OCI-LY3 (cell line): ENCODE results near the gene MAP2K1.

Source experiments
- H2AFZ ChIP-seq: fragments of 200-600, 300-600 bp; shearing (Covaris generic); 2 replicates; pipeline ENCODE4 v1.6.0; 2014; ENCODE audit warnings: antibody characterized with exemption, low read depth, low read length
- H3K27ac ChIP-seq: fragments of 200-600, 300-600 bp; sonication (generic); 2 replicates; pipeline ENCODE4 v1.5.1; 2014; ENCODE audit warnings: mild to moderate bottlenecking, low read length, moderate library complexity, mixed read lengths
- H3K27me3 ChIP-seq: fragments of 200-600, 300-600 bp; sonication (generic); 2 replicates; pipeline ENCODE4 v1.6.1; 2014; ENCODE audit warnings: low read depth, low read length, mixed read lengths
- H3K36me3 ChIP-seq: fragments of 200-600, 300-600 bp; sonication (generic); replicated peaks from 2 replicates; pipeline ENCODE3; 2014; ENCODE audit warnings: low read depth, low read length, mixed read lengths
- H3K4me1 ChIP-seq: fragments of 300-600, 200-600 bp; sonication (generic); 2 replicates; pipeline ENCODE4 v1.6.1; 2014; ENCODE audit warnings: low read length, mixed read lengths
- H3K4me2 ChIP-seq: fragments of 200-600, 300-600 bp; sonication (generic); 2 replicates; pipeline ENCODE4 v1.6.1; 2014; ENCODE audit warnings: low read length, mixed read lengths
- H3K4me3 ChIP-seq: fragments of 300-600, 200-600 bp; sonication (generic); 2 replicates; pipeline ENCODE4 v1.5.1; 2014; ENCODE audit warnings: antibody characterized with exemption, mild to moderate bottlenecking, low read length, moderate library complexity
- H3K79me2 ChIP-seq: fragments of 300-600, 200-600 bp; shearing (Covaris generic); 2 replicates; pipeline ENCODE4 v1.6.1; 2014; ENCODE audit warnings: mild to moderate bottlenecking, low read length, mixed read lengths
- H3K9ac ChIP-seq: fragments of 300-600, 200-600 bp; shearing (Covaris generic); 2 replicates; pipeline ENCODE4 v1.6.0; 2014; ENCODE audit warnings: mild to moderate bottlenecking, low read length, moderate library complexity
- H3K9me3 ChIP-seq: fragments of 200-600, 300-600 bp; shearing (Covaris generic); 2 replicates; pipeline ENCODE4 v1.6.1; 2014; ENCODE audit warnings: low read length, mixed read lengths; ENCODE audit not compliant: insufficient read depth
- H4K20me1 ChIP-seq: fragments of 200-600, 300-600 bp; sonication (generic); 2 replicates; pipeline ENCODE4 v1.6.1; 2016; ENCODE audit warnings: low read length, mixed read lengths; ENCODE audit not compliant: insufficient read depth
- EZH2phosphoT487 ChIP-seq: fragments of 200-600 bp; shearing (Covaris generic); IDR thresholded peaks from 2 replicates; pipeline ENCODE4 v1.6.1; 2018; ENCODE audit warnings: antibody characterized with exemption, mixed run types, low read depth
- TF ChIP-seq, protein P1 (sequence below): fragments of 200-600, 300-600 bp; sonication (generic); IDR thresholded peaks from 2 replicates; pipeline ENCODE4 v1.5.1; 2014; ENCODE audit warnings: antibody characterized with exemption, low read length, low read depth

MAP2K1 gene

DNA sequence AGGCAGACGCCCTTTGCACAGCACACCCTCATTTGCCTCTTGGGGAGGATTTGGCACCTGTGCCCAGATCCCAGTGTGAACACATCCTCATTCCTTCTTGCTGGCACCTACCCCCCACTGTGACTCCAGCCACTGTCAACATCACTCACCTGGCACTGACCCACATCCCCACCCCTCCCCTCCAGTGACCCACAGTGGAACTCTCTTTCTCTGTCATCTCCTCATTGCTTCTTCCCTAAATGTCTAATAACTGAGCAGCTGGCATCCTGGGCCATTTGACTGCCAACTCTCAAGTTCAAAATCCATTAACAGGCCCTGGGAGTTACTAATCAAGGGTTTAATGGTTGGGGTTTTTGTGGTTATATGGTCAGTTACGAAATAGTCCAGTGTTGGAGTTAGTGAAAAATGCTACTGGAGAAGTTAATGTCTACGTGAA lies 96.4 kb downstream of the MAP2K1 start:
- no peak overlapping the region for H3K9ac ChIP-seq
- no peak overlapping the region for H3K4me3 ChIP-seq
- H3K27me3 ChIP-seq: no peaks in the 10 kb centered on the region
- H4K20me1 ChIP-seq: peaks cover 28% of the 10 kb centered on the region
- TF ChIP-seq, protein P1, sequence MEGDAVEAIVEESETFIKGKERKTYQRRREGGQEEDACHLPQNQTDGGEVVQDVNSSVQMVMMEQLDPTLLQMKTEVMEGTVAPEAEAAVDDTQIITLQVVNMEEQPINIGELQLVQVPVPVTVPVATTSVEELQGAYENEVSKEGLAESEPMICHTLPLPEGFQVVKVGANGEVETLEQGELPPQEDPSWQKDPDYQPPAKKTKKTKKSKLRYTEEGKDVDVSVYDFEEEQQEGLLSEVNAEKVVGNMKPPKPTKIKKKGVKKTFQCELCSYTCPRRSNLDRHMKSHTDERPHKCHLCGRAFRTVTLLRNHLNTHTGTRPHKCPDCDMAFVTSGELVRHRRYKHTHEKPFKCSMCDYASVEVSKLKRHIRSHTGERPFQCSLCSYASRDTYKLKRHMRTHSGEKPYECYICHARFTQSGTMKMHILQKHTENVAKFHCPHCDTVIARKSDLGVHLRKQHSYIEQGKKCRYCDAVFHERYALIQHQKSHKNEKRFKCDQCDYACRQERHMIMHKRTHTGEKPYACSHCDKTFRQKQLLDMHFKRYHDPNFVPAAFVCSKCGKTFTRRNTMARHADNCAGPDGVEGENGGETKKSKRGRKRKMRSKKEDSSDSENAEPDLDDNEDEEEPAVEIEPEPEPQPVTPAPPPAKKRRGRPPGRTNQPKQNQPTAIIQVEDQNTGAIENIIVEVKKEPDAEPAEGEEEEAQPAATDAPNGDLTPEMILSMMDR: no peak
- TF ChIP-seq EZH2phosphoT487: no peak
- no peaks in the 10 kb centered on the region; the same call in 1 of the 2 replicates for H3K79me2 ChIP-seq
- 0 out of 2 replicates have a peak, but pooled peaks cover 4% of the 10 kb centered on the region for H3K4me1 ChIP-seq
- H2AFZ ChIP-seq: no peak overlapping the region
- H3K4me2 ChIP-seq: no peak overlapping the region
- no peaks in the 10 kb centered on the region for H3K9me3 ChIP-seq
- H3K36me3 ChIP-seq: peaks cover 43% of the 10 kb centered on the region
- H3K27ac ChIP-seq: no peak overlapping the region

DNA sequence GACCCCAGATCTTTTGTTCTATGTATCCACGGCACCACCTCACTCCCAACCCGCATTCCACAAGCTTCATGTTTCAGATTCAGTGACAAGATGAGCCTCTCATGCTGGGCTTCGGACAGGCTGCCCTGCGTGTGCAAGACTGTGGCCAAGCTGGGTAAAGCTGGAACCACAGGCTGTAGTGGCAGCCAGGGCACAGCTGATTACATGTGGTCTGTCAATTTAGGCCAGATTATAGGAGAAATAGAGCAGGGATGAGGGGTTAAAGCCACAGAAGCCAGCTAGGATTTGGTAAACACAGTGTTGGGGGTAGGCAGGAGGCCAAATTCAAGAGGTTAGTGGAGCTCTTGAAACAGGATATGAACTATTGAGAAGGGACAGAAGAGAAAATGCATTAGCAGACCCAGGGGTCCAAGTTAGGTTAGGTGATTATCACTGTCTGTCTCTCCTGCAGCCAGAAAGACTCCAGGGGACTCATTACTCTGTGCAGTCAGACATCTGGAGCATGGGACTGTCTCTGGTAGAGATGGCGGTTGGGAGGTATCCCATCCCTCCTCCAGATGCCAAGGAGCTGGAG lies 97.9 kb downstream of the MAP2K1 start:
- Histone ChIP-seq H3K27ac (no peak overlapping the region), H2AFZ (no peak overlapping the region), H3K27me3 (no peaks in the 10 kb centered on the region), H3K9ac (no peak overlapping the region), H3K4me2 (no peak overlapping the region), H4K20me1 (peaks cover 24% of the 10 kb centered on the region), H3K4me3 (no peak overlapping the region), H3K36me3 (peaks cover 49% of the 10 kb centered on the region), H3K9me3 (no peaks in the 10 kb centered on the region), H3K79me2 (no peaks in the 10 kb centered on the region; the same call in 1 of the 2 replicates), H3K4me1 (0 out of 2 replicates have a peak, but pooled peaks cover 4% of the 10 kb centered on the region)
- no peak for TF ChIP-seq EZH2phosphoT487
- TF ChIP-seq, protein P1: no peak

DNA sequence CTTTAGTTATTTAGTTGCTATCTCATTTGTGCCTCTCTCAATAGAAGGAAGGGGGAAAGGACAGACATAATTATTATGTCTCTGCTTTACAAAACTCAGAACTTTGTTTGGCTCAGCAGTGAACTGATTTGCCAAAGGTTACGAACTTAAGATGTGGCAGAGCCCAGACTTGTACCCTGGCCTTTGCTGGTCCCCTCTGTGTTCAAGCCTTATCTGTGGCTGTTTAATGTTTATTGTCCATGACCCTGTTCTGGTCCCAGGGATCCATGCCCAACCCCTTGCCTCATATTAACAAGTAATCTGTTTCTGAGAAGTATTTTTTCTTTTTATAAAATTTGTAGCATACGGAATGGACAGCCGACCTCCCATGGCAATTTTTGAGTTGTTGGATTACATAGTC lies 100.2 kb downstream of the MAP2K1 start:
- no peak for TF ChIP-seq EZH2phosphoT487
- TF ChIP-seq, protein P1: no peak
- H4K20me1 ChIP-seq: peaks cover 15% of the 10 kb centered on the region
- no peaks in the 10 kb centered on the region; the same call in 1 of the 2 replicates for H3K79me2 ChIP-seq
- H3K36me3 ChIP-seq: peaks cover 46% of the 10 kb centered on the region
- H3K9ac ChIP-seq: no peak overlapping the region
- H3K4me3 ChIP-seq: no peak overlapping the region
- H3K4me1 ChIP-seq: 0 out of 2 replicates have a peak, but pooled peaks cover 4% of the 10 kb centered on the region
- no peaks in the 10 kb centered on the region for H3K27me3 ChIP-seq
- H3K27ac ChIP-seq: no peak overlapping the region
- no peak overlapping the region for H2AFZ ChIP-seq
- H3K9me3 ChIP-seq: no peaks in the 10 kb centered on the region
- no peak overlapping the region for H3K4me2 ChIP-seq

DNA sequence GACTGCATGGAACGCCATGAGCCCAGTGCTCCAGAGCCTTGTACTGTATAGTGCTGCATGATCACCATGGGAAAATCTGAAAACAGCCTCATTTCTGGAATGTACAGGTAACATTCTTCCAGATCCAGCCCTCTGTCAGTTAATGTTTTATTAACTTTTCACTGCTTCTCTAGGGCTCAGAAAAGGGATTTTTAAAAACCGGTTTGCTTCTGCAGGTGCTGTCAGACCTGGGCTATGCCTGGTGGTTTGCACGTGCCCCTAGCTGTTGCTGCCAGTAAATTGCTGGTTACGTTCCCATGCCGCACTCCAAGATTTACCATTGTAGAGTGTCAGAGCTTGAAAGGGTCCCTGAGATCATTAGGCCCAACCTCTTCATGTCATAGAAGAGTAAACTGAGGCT lies 101.8 kb downstream of the MAP2K1 start:
- Histone ChIP-seq H4K20me1 (0 out of 2 replicates have a peak, but pooled peaks cover under 1% of the 10 kb centered on the region), H3K27me3 (no peaks in the 10 kb centered on the region), H3K36me3 (peaks cover 44% of the 10 kb centered on the region), H3K4me1 (no peaks in the 10 kb centered on the region), H3K9me3 (no peaks in the 10 kb centered on the region), H2AFZ (no peak overlapping the region), H3K79me2 (no peaks in the 10 kb centered on the region), H3K4me3 (no peak overlapping the region), H3K27ac (no peak overlapping the region), H3K4me2 (no peak overlapping the region), H3K9ac (no peak overlapping the region)
- TF ChIP-seq EZH2phosphoT487: no peak
- TF ChIP-seq, protein P1: no peak
